Astrocyte of the hippocampus (primary cell): ENCODE measurements around the gene COMMD4.

Source experiments
- DNase-seq: peaks from one replicate; pipeline ENCODE4 v3.0.0; 2011; ENCODE audit warnings: low read depth, low spot score

The COMMD4 gene

GRCh38 chr15:75356006-75356405 lies 20.1 kb downstream of the COMMD4 start:
- DNase-seq: no peak

GRCh38 chr15:75356517-75356916 lies 20.7 kb downstream of the COMMD4 start:
- DNase-seq: no peak

- DNase-seq: no peak
These were observed 22.3 kb downstream of the COMMD4 start for GRCh38 chr15:75357976-75358673.

- no peak for DNase-seq
These were observed 23.1 kb downstream of the COMMD4 start for GRCh38 chr15:75358771-75359536.

GRCh38 chr15:75359537-75360250 lies 23.8 kb downstream of the COMMD4 start:
- no peak for DNase-seq

GRCh38 chr15:75360391-75360790 lies 24.5 kb downstream of the COMMD4 start:
- no peak for DNase-seq

GRCh38 chr15:75360856-75361255 lies 25.0 kb downstream of the COMMD4 start:
- no peak for DNase-seq

GRCh38 chr15:75361361-75361988 lies 25.6 kb downstream of the COMMD4 start:
- no peak for DNase-seq

- DNase-seq: no peak
These were observed 26.3 kb downstream of the COMMD4 start for GRCh38 chr15:75361989-75362641.

- DNase-seq: no peak
These were observed 26.9 kb downstream of the COMMD4 start for GRCh38 chr15:75362642-75363249.

- no peak for DNase-seq
These were observed 27.9 kb downstream of the COMMD4 start for GRCh38 chr15:75363786-75364185.

- DNase-seq: no peak
These were observed 29.0 kb downstream of the COMMD4 start for GRCh38 chr15:75364881-75365280.

GRCh38 chr15:75366163-75366562 lies 30.3 kb downstream of the COMMD4 start:
- no peak for DNase-seq

- no peak for DNase-seq
These were observed 31.1 kb downstream of the COMMD4 start for GRCh38 chr15:75367006-75367405.

GRCh38 chr15:75367406-75367912 lies 31.6 kb downstream of the COMMD4 start:
- DNase-seq: no peak

GRCh38 chr15:75367913-75368688 lies 32.2 kb downstream of the COMMD4 start, which contains the start of gene MAN2C1:
Gene MAN2C1, minus strand, starts transcription at chr15:75368607. Its CDS starts 24 bp downstream, at chr15:75368583.
- peak; percentile 98 for DNase-seq

- DNase-seq: no peak
These were observed 32.9 kb downstream of the COMMD4 start for GRCh38 chr15:75368689-75369239.

GRCh38 chr15:75369897-75370581 lies 34.2 kb downstream of the COMMD4 start:
- no peak for DNase-seq

- no peak for DNase-seq
These were observed 35.6 kb downstream of the COMMD4 start for GRCh38 chr15:75371486-75371885.
